ENCODE data around the gene CHST5. TPM values are rescaled to one million over a fixed set of nuclear protein-coding genes. Genes with fewer than 3 reads are reported as not detected.

The CHST5 gene
- total and polyA plus RNA-seq, 2 of the 13 experiments (the other 11 are each of a cell fraction or from before 2014, with no cell fraction given) = 0.05 TPM; not detected in 1

DNA sequence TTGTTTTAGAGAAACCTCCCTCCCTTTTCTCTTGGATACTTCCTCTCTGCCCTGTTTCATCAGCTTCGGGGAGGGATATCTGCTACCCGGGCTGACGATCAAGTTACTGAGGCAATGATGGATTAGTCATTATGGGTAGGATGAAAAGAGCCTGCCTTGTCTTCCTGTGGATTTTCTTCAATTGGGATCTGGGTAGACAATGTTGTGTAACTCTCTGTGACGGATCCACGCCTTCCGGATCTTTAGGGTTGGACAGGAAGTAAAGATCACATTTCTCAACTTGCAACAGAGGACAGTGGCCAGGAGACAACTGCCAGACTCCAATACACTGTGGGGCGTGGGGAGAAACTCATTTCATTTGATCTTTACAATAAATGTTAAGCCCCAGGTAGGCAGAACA lies 29.3 kb downstream of the CHST5 start (continued):
- TF ChIP-seq, protein P1, sequence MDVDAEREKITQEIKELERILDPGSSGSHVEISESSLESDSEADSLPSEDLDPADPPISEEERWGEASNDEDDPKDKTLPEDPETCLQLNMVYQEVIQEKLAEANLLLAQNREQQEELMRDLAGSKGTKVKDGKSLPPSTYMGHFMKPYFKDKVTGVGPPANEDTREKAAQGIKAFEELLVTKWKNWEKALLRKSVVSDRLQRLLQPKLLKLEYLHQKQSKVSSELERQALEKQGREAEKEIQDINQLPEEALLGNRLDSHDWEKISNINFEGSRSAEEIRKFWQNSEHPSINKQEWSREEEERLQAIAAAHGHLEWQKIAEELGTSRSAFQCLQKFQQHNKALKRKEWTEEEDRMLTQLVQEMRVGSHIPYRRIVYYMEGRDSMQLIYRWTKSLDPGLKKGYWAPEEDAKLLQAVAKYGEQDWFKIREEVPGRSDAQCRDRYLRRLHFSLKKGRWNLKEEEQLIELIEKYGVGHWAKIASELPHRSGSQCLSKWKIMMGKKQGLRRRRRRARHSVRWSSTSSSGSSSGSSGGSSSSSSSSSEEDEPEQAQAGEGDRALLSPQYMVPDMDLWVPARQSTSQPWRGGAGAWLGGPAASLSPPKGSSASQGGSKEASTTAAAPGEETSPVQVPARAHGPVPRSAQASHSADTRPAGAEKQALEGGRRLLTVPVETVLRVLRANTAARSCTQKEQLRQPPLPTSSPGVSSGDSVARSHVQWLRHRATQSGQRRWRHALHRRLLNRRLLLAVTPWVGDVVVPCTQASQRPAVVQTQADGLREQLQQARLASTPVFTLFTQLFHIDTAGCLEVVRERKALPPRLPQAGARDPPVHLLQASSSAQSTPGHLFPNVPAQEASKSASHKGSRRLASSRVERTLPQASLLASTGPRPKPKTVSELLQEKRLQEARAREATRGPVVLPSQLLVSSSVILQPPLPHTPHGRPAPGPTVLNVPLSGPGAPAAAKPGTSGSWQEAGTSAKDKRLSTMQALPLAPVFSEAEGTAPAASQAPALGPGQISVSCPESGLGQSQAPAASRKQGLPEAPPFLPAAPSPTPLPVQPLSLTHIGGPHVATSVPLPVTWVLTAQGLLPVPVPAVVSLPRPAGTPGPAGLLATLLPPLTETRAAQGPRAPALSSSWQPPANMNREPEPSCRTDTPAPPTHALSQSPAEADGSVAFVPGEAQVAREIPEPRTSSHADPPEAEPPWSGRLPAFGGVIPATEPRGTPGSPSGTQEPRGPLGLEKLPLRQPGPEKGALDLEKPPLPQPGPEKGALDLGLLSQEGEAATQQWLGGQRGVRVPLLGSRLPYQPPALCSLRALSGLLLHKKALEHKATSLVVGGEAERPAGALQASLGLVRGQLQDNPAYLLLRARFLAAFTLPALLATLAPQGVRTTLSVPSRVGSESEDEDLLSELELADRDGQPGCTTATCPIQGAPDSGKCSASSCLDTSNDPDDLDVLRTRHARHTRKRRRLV (CRISPR knock-in tag; IDR thresholded peaks at IDR 0.05) = no peak
- TF ChIP-seq MIER3 (CRISPR knock-in tag; IDR thresholded peaks at IDR 0.05; ENCODE audit: borderline replicate concordance) (peak; percentile 48; the same call in 1 of the 2 replicates), GLI4 (CRISPR knock-in tag; IDR thresholded peaks at IDR 0.05; ENCODE audit: borderline replicate concordance) (no peak), SP140L (CRISPR knock-in tag; IDR thresholded peaks at IDR 0.05; ENCODE audit: borderline replicate concordance) (no peak), KLF15 (CRISPR knock-in tag; IDR thresholded peaks at IDR 0.05; ENCODE audit: borderline replicate concordance) (no peak), SRF (IDR thresholded peaks at IDR 0.05; ENCODE audit: low read depth, low read length) (no peak), ZNF253 (CRISPR knock-in tag; IDR thresholded peaks at IDR 0.05; ENCODE audit: borderline replicate concordance) (no peak), MED1 (CRISPR knock-in tag; IDR thresholded peaks at IDR 0.05) (peak; percentile 63), ZBTB1 (CRISPR knock-in tag; IDR thresholded peaks at IDR 0.05; ENCODE audit: borderline replicate concordance) (no peak), PPARG (CRISPR knock-in tag; conservative IDR thresholded peaks at IDR 0.05) (no peak), ZNF572 (CRISPR knock-in tag; IDR thresholded peaks at IDR 0.05) (no peak), ZNF737 (CRISPR knock-in tag; IDR thresholded peaks at IDR 0.05; ENCODE audit: borderline replicate concordance) (no peak), CBX1 (IDR thresholded peaks at IDR 0.05; ENCODE audit: low read depth) (no peak), FOXK1 (CRISPR knock-in tag; IDR thresholded peaks at IDR 0.05; ENCODE audit: borderline replicate concordance, low read depth) (peak; percentile 35; the same call in 1 of the 2 replicates), ZNF354B (CRISPR knock-in tag; IDR thresholded peaks at IDR 0.05) (no peak), BHLHE40 (IDR thresholded peaks at IDR 0.05; ENCODE audit: low read length) (no peak), ZNF367 (CRISPR knock-in tag; IDR thresholded peaks at IDR 0.05; ENCODE audit: borderline replicate concordance) (no peak)
- TF ChIP-seq, protein P2, sequence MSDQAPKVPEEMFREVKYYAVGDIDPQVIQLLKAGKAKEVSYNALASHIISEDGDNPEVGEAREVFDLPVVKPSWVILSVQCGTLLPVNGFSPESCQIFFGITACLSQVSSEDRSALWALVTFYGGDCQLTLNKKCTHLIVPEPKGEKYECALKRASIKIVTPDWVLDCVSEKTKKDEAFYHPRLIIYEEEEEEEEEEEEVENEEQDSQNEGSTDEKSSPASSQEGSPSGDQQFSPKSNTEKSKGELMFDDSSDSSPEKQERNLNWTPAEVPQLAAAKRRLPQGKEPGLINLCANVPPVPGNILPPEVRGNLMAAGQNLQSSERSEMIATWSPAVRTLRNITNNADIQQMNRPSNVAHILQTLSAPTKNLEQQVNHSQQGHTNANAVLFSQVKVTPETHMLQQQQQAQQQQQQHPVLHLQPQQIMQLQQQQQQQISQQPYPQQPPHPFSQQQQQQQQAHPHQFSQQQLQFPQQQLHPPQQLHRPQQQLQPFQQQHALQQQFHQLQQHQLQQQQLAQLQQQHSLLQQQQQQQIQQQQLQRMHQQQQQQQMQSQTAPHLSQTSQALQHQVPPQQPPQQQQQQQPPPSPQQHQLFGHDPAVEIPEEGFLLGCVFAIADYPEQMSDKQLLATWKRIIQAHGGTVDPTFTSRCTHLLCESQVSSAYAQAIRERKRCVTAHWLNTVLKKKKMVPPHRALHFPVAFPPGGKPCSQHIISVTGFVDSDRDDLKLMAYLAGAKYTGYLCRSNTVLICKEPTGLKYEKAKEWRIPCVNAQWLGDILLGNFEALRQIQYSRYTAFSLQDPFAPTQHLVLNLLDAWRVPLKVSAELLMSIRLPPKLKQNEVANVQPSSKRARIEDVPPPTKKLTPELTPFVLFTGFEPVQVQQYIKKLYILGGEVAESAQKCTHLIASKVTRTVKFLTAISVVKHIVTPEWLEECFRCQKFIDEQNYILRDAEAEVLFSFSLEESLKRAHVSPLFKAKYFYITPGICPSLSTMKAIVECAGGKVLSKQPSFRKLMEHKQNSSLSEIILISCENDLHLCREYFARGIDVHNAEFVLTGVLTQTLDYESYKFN (CRISPR knock-in tag; conservative IDR thresholded peaks at IDR 0.05) = peak; percentile 43; the same call in 1 of the 2 replicates
- TF ChIP-seq, protein P3, sequence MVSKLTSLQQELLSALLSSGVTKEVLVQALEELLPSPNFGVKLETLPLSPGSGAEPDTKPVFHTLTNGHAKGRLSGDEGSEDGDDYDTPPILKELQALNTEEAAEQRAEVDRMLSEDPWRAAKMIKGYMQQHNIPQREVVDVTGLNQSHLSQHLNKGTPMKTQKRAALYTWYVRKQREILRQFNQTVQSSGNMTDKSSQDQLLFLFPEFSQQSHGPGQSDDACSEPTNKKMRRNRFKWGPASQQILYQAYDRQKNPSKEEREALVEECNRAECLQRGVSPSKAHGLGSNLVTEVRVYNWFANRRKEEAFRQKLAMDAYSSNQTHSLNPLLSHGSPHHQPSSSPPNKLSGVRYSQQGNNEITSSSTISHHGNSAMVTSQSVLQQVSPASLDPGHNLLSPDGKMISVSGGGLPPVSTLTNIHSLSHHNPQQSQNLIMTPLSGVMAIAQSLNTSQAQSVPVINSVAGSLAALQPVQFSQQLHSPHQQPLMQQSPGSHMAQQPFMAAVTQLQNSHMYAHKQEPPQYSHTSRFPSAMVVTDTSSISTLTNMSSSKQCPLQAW (CRISPR knock-in tag; IDR thresholded peaks at IDR 0.05) = no peak
- TF ChIP-seq, protein P4, sequence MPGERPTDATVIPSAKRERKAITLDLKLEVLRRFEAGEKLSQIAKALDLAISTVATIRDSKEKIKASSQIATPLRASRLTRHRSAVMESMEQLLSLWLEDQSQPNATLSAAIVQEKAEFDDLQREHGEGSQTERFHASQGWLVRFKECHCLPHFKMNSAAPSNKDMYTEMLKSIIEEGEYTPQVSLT (CRISPR knock-in tag; IDR thresholded peaks at IDR 0.05; ENCODE audit: borderline replicate concordance, low read depth) = no peak

All from HepG2 (cell line).